ENCODE data around the gene CRMP1.

The CRMP1 gene

DNA sequence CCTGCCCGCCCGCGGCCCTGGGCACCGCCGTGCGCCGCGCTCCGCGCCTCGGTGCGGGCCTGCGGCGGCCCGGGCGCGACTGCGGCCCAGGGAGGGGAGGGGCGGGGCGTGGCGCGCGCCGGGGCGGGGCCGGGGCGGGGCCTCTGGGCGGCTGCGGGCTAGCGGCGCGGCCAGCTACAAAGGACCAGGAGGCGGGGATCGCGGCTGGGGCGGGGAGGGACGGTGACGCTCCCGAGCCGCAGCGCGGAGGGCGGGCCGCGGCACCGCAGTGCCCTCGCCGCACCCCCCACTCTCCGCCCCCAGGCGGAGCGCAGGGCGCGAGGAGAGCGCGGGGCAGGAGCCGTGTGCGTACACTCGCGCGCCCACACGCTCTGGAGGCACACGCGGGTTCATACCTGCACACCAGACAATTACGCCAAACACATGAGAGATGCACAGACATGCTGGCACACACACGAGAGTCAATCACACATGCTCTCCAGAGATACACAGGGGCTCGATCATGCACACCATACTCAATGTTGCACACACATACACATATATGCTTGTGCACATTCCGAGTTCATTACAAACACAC, at the start of gene CRMP1:
CRMP1 (minus strand) TSS at position 83 of the 577 bp plus-strand sequence. CDS start 117 bp downstream, outside the sequence.
- in situ Hi-C loops (cut with HindIII; ENCODE audit: low sequenced_read_pairs), result no loop called here

- in situ Hi-C loops (cut with HindIII; ENCODE audit: low sequenced_read_pairs), result no loop called here
Measured at GRCh38 chr4:5941601-5942000, 48.7 kb upstream of the CRMP1 start.

- in situ Hi-C loops (cut with HindIII; ENCODE audit: low sequenced_read_pairs), result no loop called here
Measured at GRCh38 chr4:5940470-5941203, 47.8 kb upstream of the CRMP1 start.

DNA sequence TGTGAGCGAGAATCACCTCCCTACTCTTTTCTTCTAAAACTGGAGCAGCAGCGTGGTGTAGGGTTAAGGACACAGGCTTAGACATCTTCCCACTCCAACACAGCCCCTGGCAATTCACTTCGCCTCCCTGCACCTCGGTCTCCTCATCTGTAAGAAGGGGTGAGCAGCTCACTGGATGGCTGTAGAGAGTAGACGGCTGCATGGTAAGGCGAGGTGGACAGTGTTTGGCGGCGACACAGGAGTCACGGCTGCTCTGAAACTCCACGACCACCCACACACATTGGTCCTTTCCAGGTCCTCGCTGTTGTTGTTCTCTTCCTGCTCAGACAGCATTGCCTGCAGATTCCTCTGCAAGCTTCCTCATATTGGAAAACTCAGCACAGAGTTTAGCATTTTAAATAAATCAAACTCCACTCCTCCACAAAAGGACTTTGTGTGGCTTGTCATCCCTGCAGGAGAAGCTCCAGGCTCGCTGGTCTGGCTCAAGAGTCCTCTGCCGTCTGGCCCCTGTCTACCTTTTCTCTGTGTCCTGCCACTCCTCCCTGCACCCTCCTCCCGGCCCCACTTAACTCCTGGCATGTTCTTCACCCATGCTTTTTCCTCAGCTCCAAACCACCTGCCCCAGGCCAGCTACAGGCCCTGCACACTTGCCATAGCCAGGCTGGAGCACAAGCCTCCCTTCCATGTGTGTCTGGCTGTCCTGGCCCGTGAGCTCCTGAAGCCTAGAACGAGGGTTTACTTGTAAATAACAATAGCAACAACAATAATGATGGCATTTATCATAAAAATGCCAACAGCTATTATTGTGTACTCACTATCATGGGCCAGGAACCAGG, 41.3 kb upstream of the CRMP1 start:
- in situ Hi-C loops (cut with HindIII; ENCODE audit: low sequenced_read_pairs), result no loop called here

GRCh38 chr4:5933116-5933515, 40.2 kb upstream of the CRMP1 start:
- in situ Hi-C loops (cut with HindIII; ENCODE audit: low sequenced_read_pairs), result no loop called here

- in situ Hi-C loops (cut with HindIII; ENCODE audit: low sequenced_read_pairs), result no loop called here
Measured at GRCh38 chr4:5932035-5932568, 39.2 kb upstream of the CRMP1 start.

DNA sequence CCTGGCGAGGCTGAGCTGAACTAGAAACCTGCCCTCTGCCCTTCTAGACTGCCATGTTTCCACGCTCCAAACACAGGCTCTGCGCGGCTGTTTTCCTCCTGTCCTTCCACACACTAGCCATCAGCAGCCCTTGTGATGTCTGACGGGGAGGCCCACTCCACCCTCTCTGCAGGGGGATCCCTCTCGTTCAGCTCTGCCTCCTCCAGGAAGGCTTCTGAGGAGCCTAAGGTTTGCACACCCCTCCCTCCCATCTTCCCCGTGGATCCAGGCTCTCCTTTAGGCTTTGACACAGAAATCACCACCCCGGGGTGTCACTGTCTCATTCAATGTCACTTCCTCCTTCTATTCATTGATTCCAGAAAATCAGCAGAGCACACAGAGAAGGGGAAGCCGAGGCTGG, 38.6 kb upstream of the CRMP1 start:
- in situ Hi-C loops (cut with HindIII; ENCODE audit: low sequenced_read_pairs), result no loop called here

- in situ Hi-C loops (cut with HindIII; ENCODE audit: low sequenced_read_pairs), result no loop called here
Measured at GRCh38 chr4:5930876-5931275, 38.0 kb upstream of the CRMP1 start.

GRCh38 chr4:5930456-5930855, 37.6 kb upstream of the CRMP1 start:
- in situ Hi-C loops (cut with HindIII; ENCODE audit: low sequenced_read_pairs), result no loop called here

DNA sequence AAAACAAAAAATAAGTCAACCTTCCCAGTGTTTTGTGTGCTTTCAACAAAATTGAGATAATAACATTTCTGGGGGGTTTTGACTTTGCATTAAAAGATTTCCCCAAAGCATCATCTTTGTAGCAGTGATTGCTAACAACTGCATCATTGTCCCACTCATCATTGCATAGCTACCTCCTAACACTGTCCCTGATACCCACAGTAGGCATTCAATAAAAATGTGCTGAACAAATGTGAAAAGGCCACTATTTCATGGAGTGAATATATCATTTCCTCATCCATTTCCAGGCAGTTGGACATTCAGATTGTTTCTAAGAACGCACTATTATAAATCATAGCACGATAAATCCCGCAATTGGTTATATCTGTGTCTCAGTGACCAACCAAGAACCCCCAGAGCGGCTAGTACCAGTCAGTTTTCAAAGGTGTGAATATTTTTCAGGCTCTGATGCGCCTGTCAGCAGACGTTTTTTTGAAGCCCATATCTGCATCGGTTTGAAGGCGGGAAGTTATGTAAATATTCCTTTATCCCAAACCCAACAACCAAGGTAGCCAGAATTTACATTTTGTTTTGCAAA, 36.0 kb upstream of the CRMP1 start:
- in situ Hi-C loops (cut with HindIII; ENCODE audit: low sequenced_read_pairs), result no loop called here

- in situ Hi-C loops (cut with HindIII; ENCODE audit: low sequenced_read_pairs), result no loop called here
Measured at GRCh38 chr4:5928274-5928673, 35.4 kb upstream of the CRMP1 start.

- in situ Hi-C loops (cut with HindIII; ENCODE audit: low sequenced_read_pairs), result no loop called here
Measured at GRCh38 chr4:5927747-5928146, 34.9 kb upstream of the CRMP1 start.

GRCh38 chr4:5927116-5927515, 34.2 kb upstream of the CRMP1 start:
- in situ Hi-C loops (cut with HindIII; ENCODE audit: low sequenced_read_pairs), result no loop called here

- in situ Hi-C loops (cut with HindIII; ENCODE audit: low sequenced_read_pairs), result no loop called here
Measured at GRCh38 chr4:5926598-5926997, 33.7 kb upstream of the CRMP1 start.

DNA sequence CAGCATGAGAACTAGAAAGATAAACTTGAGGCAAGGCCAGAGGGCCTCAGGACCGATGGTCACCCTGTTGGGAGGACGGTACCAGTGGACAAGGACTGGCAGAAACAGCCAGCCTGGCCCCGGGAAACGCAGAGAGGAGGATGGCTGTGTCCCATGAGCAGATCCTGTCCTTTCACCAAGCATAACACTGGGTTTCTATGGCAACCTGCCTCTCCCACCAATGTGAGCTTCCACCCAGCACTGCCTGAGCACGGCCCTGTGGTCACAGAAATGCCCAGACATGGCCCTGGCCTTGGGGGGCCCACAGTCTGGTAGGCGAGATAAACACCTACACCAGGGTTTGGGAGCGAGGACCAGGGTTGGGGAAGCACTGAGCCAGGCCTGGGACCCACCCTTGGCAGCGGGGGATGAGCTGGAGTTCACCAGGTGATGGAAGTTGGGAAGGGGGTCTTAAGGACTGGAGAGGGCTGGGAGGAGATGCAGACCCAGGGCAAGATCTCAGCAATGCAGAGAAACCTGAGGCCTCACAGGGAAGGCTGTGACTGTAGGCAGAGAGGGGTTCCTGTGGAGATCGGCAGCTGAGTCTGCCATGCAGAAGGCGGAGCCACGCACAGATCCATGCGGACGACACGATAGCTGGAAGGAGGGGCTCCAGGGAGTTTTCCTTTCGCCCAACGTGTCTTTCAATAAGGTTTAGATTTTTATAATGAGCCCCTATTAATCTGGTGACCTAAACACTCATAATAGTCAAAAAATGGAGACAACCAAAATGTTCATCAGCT, 32.7 kb upstream of the CRMP1 start:
- in situ Hi-C loops (cut with HindIII; ENCODE audit: low sequenced_read_pairs), result no loop called here

GRCh38 chr4:5924461-5925125, 31.7 kb upstream of the CRMP1 start:
- in situ Hi-C loops (cut with HindIII; ENCODE audit: low sequenced_read_pairs), result no loop called here

- in situ Hi-C loops (cut with HindIII; ENCODE audit: low sequenced_read_pairs), result no loop called here
Measured at GRCh38 chr4:5923376-5923775, 30.5 kb upstream of the CRMP1 start.

DNA sequence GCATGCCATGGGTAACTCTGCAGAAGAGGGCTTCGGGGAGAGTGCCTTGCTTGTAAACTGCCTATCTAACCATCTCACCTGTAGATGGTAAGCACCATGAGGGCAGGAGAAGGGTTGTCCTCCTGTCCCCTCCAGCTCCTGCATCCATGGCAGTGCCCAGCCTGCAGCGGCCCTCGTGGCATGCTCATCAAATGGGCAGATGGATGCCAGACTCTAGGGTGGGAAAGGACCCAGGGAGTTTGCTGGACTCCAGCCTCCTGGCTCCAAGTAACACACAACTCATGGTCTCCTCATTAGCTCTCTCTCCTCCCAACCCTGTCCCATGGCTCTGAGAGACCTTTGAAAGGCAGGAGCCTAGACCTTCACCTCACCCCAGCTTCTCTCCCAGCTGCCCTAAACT, 29.7 kb upstream of the CRMP1 start:
- in situ Hi-C loops (cut with HindIII; ENCODE audit: low sequenced_read_pairs), result no loop called here

- in situ Hi-C loops (cut with HindIII; ENCODE audit: low sequenced_read_pairs), result no loop called here
Measured at GRCh38 chr4:5921981-5922380, 29.1 kb upstream of the CRMP1 start.
